NCI-H2029 treated with DMSO at 0.1 percent for 48 hours (cell line): Measurements from ENCODE around the gene BRAT1.

Experiments used
- DNase-seq: peaks from one replicate; lab custom pipeline; 2025; lab: John Stamatoyannopoulos, UW

Gene BRAT1

DNA sequence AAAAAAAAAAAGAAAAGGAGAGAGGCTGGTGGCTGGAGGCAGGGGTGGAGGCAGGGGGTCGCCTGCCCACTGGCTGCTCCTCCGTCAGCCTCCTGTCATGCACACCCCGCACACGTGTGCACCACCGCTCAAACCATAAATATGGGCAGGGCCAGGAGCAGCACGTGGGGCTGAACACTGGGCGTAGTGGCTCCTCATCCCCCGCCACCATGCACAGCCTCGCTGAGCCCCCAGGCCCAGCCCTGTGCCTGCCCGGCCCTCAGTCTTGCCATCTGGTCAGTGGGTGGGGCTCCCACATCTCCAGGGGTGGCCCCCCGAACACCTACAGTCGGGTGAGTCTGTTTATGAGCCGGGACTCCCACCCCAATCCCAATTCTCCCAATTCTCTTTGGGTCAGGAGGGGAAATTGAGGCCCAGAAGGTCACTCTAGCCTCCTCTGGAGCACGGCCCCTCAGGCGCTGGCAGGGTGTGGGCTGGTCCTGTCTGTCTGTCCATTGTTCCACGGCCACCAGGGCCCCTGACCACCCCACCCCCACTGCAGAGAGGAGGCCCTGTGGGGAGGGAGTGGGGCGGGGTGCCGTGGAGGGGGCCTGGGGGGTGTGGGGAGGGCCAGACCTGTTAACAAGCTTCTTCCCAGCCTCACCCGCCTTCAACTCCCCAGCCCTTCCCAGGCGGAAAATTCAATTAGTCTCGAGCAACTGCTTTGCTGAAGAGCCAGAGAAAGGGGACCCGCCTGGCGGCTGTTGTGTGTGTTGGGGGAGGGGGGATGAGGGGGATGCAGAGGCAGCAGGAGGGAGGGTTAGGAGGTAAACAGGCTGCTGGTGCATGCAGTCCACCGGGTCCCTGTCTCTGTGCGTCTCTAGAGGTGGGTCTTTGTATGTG, 59.7 kb downstream of the BRAT1 start:
- DNase-seq = no peak

- DNase-seq = no peak
Observed at GRCh38 chr7:2494191-2495130, 60.9 kb downstream of the BRAT1 start.

DNA sequence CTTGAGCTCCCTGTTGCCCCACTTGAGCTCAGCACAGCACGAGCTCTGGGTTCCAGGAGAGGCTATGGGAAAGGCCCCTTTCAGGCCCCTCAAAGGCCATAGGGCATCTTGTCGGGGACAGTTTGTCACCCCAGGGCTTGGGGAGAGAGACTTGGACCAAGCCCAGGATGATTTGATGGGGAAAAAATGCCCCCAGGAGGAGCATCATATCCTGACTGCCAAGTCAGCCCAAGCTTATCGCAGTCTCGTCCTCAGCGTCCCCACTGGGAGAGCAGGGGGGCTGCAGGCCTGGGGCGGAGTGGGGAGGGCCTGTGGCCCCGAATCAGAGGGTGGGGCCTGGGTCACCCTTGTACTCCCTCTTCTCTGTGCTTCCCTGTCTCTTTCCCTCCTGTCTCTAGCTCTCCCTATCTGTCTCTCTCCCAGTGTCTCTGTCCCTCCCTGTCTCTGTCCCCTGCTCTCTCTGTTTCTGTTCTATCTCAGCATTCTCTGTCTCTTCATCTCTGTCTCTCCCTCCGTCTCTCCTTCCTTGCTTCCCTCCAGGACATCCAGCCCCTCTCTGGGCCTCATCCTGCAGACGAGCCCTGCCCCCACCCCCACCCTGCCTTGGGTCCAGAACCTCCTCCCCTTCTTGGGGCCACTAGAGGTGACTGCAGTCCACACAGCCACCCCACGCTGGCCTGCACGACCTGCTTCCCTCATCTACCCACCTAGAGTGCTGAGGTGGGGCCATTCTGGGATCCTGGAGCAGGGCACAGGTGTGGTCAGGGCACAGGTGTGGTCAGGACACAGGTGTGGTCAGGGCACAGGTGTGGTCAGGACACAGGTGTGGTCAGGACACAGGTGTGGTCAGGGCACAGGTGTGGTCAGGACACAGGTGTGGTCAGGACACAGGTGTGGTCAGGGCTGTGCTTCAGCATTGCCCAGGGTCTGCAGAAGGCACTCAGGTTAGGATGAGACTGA, 61.8 kb downstream of the BRAT1 start:
- DNase-seq = no peak

DNA sequence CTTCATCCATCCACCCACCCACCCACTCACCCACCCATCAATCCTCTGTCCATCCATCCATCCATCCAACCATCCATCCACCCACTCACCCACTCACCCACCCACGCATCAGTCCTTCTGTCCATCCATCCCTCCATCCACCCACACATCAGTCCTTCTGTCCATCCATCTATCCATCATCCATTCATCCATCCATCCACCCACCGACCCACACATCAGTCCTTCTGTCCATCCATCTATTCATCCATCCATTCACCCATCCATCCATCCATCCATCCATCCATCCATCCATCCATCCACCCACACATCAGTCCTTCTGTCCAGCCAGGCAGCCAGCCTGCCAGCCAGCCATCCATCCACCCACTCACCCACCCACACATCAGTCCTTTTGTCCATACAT, 63.3 kb downstream of the BRAT1 start:
- no peak for DNase-seq

GRCh38 chr7:2490181-2490651, 65.1 kb downstream of the BRAT1 start:
- no peak for DNase-seq

DNA sequence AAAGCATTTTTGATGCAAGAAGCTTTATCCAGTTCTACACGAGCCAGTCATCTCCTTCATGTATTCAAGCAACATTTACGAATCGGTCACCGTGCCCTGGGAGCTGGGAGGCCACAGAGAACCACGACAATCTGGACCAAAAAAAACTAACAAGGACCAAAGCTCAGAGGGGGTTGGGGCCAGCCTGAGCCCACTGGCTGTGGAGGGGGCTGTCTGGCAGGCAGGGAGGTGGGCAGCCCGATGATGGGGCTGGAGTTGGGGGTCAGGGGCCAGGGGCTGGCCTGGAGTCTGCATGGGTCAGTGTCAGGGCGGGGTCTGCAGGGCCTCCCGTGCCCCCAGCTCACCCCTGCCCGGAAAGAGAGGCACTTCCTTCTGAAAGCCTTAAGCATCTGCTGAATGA, 66.6 kb downstream of the BRAT1 start:
- no peak for DNase-seq

DNA sequence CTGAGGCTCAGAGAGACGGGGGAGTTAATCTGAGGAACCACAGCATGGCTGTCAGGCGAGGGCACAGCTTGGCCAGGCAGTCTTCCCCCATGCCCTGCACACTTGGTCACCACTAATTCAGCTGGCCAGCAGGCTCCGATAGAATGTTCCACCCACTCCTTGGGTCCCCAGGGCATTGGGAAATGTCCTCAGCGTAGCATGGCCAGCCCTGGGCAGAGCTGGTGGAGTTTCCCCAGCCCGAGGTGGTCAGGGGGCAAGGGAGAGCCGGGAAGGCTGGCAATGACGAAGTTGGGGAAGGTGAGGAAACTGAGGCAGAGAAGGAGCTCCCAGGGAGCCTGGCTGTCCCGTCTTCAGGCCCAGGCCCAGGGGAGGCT, 67.1 kb downstream of the BRAT1 start:
- no peak for DNase-seq
